HG03439 (cell line): Measurements from ENCODE around the gene MSANTD2.

Experiments used
- ATAC-seq: cut with Tn5 transposase; IDR thresholded peaks from one replicate; pipeline ENCODE4 v1.9.1; 2021; ENCODE audit warnings: mild to moderate bottlenecking, moderate library complexity; ENCODE audit not compliant: unreplicated experiment

Gene MSANTD2

DNA sequence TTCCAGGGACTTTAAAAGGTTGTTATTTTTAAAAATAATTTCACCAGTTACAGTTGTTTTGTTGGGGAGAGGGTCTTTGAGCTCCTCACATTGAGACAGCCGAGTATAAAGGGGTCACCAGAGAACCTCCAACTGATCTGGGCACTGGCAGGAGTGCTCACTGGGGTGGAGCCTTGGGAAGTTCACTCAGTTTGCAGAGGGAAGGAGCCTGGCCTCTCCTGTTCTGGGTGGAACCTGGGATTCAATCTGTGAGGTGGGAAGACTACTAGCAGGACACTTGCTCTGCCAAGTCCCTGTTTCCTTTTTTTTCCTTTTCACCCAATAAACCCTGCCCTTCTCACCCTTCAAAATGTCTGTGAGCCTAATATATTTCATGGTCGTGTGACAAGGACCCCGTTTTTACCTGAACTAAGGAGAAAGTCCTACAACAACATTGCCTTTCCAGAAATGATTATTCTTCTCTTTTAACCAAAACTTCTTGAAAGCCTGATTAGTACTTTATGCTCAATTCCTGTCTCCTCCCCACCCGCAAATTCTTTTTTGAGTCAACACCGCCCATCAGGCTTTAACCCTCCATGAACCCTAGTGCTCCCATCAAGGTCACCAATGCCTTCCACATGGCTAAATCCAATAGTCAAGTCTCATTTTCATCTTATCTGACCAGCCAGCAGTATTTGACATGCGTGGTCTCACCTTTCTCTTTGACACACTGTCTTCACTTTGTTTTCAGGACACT, 22.0 kb upstream of the MSANTD2 start:
- ATAC-seq, result no peak

- no peak for ATAC-seq
Observed at GRCh38 chr11:124817036-124817435, 16.8 kb upstream of the MSANTD2 start.

DNA sequence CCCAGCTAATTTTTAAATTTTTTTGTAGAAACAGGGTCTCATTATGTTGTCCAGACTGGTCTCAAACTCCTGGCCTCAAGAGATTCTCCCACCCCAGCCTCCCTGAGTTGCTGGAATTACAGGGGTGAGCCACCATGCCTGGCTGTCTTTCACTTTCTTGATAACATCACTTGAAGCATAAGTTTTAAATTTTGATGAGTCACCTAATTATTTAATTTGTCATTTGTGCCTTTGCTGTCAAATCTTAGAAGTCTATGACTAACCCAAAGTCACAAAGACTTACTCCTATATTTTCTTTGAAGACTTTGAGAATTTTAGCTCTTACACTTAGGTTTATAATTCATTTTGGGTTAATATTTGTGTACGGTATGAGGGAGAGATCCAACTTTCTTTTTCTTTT, 14.5 kb upstream of the MSANTD2 start:
- no peak for ATAC-seq

DNA sequence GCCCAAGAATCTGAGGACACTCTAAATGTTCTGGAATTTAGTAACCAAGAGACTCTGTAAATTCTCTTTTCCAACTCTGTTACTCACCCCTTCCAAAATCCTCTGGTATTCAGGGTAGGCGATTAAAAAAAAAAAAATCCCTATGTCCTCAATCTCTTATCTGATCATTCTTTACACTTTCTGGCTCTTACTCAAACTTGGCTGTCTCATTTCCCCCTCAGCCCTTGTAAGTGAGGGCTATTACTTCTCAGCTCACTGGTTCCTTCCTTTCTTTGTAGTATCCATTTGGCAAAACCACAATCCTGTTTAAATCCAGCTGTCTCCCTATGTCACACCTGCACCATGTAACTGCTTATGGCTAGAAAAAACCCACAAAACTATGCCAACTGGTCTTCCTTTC, 12.7 kb upstream of the MSANTD2 start:
- no peak for ATAC-seq

GRCh38 chr11:124811399-124812125, 11.4 kb upstream of the MSANTD2 start:
- ATAC-seq, result no peak

DNA sequence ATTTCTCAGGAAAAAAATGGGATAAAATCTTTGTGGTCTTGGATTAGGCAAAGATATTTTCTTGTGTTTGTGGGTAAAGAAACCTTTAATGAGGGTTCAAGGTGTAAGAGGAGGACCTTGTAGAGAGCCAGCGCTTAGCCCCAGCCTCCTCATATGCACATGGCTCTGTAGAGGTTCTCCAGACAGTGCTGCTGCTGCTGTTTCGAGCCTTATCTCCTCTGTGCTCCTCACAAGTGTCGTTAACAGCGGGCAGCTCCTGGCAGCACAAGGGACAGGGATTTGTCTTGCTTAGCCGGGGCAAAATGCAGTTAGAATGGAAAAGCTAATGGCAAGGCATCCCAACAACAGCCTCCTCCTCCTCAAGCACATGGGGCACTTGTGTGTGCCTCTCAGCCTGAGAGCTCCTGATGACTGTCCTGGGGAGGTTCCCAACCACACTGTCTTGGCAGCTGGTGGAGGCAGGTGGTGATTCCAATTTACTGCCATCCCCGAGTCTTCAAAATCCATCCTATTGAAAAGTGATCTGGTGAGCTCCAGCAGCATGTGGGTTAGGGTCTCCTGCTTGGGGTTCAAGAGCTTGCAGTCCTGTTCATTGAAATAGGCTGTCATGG, 7.6 kb upstream of the MSANTD2 start:
- ATAC-seq, result no peak

DNA sequence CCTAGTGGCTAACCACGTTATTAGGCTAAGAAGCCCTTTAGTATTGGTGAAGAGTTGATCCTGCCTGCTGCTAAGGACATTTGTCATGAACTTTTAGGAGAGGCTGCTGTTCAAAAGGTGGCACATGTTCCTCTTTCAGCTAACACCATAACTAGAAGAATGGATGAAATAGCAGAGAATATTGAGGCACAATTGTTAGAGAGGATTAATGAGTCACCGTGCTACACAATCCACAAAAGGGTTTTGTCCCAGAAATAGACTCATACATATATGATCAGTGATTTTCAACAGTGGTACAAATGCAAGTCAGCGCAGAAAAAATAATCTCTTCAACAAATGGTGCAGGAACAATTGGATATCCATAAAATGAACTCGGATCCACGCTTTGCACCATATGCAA, 7.0 kb upstream of the MSANTD2 start:
- ATAC-seq, result no peak

GRCh38 chr11:124804884-124805283, 4.7 kb upstream of the MSANTD2 start:
- ATAC-seq, result no peak

GRCh38 chr11:124801636-124802312, 1.6 kb upstream of the MSANTD2 start:
- no peak for ATAC-seq

- ATAC-seq, result no peak
Observed at GRCh38 chr11:124801014-124801413, 808 bp upstream of the MSANTD2 start.

- peak; percentile 41 for ATAC-seq
Observed at GRCh38 chr11:124799348-124800225, 619 bp downstream of the MSANTD2 start.

DNA sequence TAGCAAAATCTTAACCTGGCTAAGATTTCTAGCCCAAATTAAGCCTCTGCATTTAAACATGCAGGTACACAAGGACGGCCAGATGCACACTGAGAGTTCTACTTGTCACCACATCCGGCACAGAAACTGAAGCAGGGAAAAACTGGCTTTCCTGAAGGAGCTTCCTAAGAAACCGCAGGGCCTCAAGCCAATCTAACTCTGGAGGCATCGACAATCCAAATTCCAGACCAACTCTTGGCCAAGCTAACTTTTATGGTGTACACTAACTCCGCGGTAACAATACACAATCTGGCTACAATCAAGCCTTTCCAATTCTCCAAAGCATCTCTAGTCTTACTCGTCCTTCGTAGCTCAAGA, 1.2 kb downstream of the MSANTD2 start:
- peak; percentile 6 for ATAC-seq

GRCh38 chr11:124796312-124796711, 3.9 kb downstream of the MSANTD2 start:
- no peak for ATAC-seq

GRCh38 chr11:124793466-124794278, 6.5 kb downstream of the MSANTD2 start:
- peak; percentile 65 for ATAC-seq

DNA sequence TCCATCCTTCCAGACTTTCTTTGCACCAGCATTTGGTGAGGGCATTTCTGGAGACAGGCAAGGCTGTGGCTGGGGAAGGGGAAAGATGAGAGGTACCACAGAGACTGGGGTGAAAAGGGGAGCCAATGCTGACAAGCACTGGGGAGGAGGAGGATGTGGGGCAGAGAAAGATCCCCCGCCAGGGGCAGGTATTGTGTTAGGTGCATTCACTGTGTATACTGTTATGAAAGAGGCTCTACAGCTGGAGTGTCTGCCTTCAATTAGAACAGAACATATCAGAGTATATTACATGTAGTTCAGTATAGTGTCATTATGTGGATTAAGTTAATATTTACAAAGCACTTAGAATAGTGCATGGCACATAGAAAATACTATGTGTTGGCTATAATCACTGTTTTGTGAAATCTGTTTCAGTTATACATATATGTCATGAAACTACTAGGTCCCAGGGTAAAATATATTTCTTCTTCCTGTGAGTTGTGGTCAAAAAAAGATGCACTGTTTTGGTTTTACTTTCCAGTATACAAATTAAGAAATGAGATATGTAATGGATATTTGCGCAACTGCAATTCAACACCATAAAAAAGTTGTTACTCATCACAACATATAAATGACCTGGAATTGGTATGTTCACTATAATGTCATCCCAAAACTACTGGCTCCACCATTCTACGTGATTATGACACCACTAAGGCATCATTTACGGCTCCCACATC, 8.4 kb downstream of the MSANTD2 start:
- peak; percentile 64 for ATAC-seq

DNA sequence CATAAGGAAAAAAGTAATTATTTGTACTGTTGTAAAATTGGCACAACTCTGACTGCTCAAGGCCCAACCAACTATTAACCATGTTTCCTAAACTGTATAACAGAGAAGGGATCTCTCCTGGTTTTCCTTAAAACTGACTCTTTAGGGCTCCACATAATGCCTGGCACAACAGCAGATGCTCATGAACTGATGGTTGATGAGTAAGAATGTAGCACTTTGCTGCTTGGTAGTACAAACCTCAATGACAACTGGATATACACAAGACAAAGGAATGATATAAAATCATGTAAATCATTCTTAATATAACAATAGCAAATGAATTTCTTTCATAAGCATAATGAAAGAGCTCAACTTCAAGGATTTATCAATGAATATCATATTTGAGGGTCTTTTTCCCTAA, 11.7 kb downstream of the MSANTD2 start:
- ATAC-seq, result no peak

DNA sequence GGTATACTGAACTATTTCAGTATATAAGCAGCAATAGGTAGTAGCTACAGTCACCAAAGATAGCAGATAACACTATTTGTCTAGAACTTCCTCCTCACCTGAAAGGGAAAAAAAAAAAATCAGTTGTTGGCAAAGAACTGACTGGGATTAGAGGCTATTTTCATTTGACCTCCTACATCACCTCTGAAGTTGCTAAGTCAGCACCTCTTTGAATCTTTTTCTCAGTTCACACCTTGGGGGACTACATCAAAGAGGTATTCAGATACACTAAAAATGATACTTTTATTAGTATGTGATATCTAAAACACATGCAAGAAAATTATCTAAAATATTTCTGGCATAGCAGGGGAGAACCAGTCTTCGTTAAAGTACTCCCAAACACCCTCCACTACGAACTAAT, 16.2 kb downstream of the MSANTD2 start:
- ATAC-seq, result no peak

DNA sequence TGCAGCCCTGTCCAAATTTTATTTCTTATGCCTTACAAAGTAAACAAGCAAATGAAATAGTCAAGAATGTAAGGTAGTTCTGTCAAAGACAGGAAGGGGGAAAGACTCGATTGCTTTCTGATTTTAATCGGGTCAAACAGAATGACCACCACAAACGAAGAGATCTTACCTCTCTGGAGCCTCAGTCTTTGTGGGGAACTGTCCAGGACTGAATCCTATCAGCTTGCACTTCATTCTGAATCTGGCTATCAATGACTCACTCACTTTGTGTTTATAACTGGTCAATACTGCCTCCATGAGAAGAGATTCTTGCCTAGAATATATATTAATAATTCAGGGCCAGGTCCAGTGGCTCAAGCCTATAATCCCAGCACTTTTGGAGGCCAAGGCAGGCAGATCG, 17.2 kb downstream of the MSANTD2 start:
- no peak for ATAC-seq

- no peak for ATAC-seq
Observed at GRCh38 chr11:124779568-124779967, 20.6 kb downstream of the MSANTD2 start.
